HepG2 (cell line): Measurements from ENCODE around the gene FRMD8. TPM values are rescaled to one million over a fixed set of nuclear protein-coding genes. Genes with fewer than 3 reads are reported as not detected.

Experiments
- ATAD3A ChIP-seq: sonication (generic); formaldehyde crosslinking; IDR thresholded peaks from 2 replicates; pipeline ENCODE4 v1.4.0; 2020; ENCODE audit warnings: missing genetic modification reagents
- BRCA1 ChIP-seq: sonication (generic); formaldehyde crosslinking; IDR thresholded peaks from 2 replicates; pipeline ENCODE4 v1.4.0; 2020; ENCODE audit warnings: missing genetic modification reagents
- JDP2 ChIP-seq: sonication (generic); formaldehyde crosslinking; IDR thresholded peaks from 2 replicates; pipeline ENCODE4 v1.8.1; 2022; ENCODE audit warnings: missing genetic modification reagents, borderline replicate concordance
- PHF20 ChIP-seq: sonication (generic); formaldehyde crosslinking; IDR thresholded peaks from 2 replicates; pipeline ENCODE4 v1.5.0; 2020; ENCODE audit warnings: mild to moderate bottlenecking, missing genetic modification reagents
- POLR2AphosphoS5 ChIP-seq: IDR thresholded peaks from 2 replicates; pipeline ENCODE4 v1.6.1; 2012; ENCODE audit warnings: low read depth, low read length
- SALL1 ChIP-seq: sonication (generic); formaldehyde crosslinking; IDR thresholded peaks from 2 replicates; pipeline ENCODE4 v1.8.0; 2022; ENCODE audit warnings: mild to moderate bottlenecking, missing genetic modification reagents
- TEAD3 ChIP-seq: optimal IDR thresholded peaks from 2 replicates; pipeline ENCODE3; 2016; ENCODE audit warnings: borderline replicate concordance
- TGIF2 ChIP-seq: IDR thresholded peaks from 2 replicates; pipeline ENCODE4 v1.6.1; 2016; ENCODE audit warnings: control low read depth, missing compliant biosample characterization
- ZBTB7B ChIP-seq: sonication (generic); formaldehyde crosslinking; IDR thresholded peaks from 2 replicates; pipeline ENCODE4 v1.4.0; 2020; ENCODE audit warnings: missing genetic modification reagents
- ZFP36L2 ChIP-seq: sonication (generic); formaldehyde crosslinking; IDR thresholded peaks from 2 replicates; pipeline ENCODE4 v1.4.0; 2020; ENCODE audit warnings: missing genetic modification reagents
- ZNF274 ChIP-seq: sonication (generic); formaldehyde crosslinking; IDR thresholded peaks from 2 replicates; pipeline ENCODE4 v1.5.1; 2020; ENCODE audit warnings: mild to moderate bottlenecking, missing genetic modification reagents
- ZNF350 ChIP-seq: sonication (generic); formaldehyde crosslinking; IDR thresholded peaks from 2 replicates; pipeline ENCODE4 v1.4.0; 2020; ENCODE audit warnings: mild to moderate bottlenecking, low read depth, missing genetic modification reagents, borderline replicate concordance
- polyA plus RNA-seq, 8 experiments: library from polyadenylated mRNA; depleted of rRNA in 3 of 8; stranded (reverse) in 7 of 8; unstranded in 1 of 8; fragments of >200 nt; fragmentation: Illumina TruSeq in 4 of 8; extraction: Trizol in 4 of 8; gene quantifications; 2 replicates each; pipeline versions ENCODE4 v1.2.1 to v1.2.3, GENCODE V29; 2011 to 2016; ENCODE audit warnings: low read depth in 4 of 8, missing spikeins in 1 of 8, mixed read lengths in 1 of 8; ENCODE audit not compliant: insufficient read depth in 1 of 8
- total RNA-seq, 5 experiments: library from RNA; depleted of rRNA; stranded (reverse); fragments of >200 nt; fragmentation: Illumina TruSeq; extraction: Trizol; gene quantifications; 2 replicates each; pipeline ENCODE4 v1.2.3, GENCODE V29; 2016; ENCODE audit warnings: low read depth in 1 of 5
- TF ChIP-seq, protein P1 (sequence below), 2 experiments: sonication (generic) in 1 of 2; formaldehyde crosslinking in 1 of 2; IDR thresholded peaks; 2 replicates each; pipeline versions ENCODE4 v1.4.0 to v1.6.1; 2016 to 2020; ENCODE audit warnings: borderline replicate concordance in 1 of 2, low read depth in 1 of 2, mild to moderate bottlenecking in 1 of 2, missing genetic modification reagents in 1 of 2
- TF ChIP-seq, protein P2 (sequence below): sonication (generic); formaldehyde crosslinking; IDR thresholded peaks from 2 replicates; pipeline ENCODE4 v1.4.0; 2020; ENCODE audit warnings: missing genetic modification reagents
- TF ChIP-seq, protein P3 (sequence below): sonication (generic); formaldehyde crosslinking; IDR thresholded peaks from 2 replicates; pipeline ENCODE4 v1.4.0; 2020; ENCODE audit warnings: mild to moderate bottlenecking, missing genetic modification reagents

The FRMD8 gene
- total and polyA plus RNA-seq, 2 of the 13 experiments (the other 11 are each of a cell fraction or from before 2014, with no cell fraction given), result 5.8 to 20.6 TPM

DNA sequence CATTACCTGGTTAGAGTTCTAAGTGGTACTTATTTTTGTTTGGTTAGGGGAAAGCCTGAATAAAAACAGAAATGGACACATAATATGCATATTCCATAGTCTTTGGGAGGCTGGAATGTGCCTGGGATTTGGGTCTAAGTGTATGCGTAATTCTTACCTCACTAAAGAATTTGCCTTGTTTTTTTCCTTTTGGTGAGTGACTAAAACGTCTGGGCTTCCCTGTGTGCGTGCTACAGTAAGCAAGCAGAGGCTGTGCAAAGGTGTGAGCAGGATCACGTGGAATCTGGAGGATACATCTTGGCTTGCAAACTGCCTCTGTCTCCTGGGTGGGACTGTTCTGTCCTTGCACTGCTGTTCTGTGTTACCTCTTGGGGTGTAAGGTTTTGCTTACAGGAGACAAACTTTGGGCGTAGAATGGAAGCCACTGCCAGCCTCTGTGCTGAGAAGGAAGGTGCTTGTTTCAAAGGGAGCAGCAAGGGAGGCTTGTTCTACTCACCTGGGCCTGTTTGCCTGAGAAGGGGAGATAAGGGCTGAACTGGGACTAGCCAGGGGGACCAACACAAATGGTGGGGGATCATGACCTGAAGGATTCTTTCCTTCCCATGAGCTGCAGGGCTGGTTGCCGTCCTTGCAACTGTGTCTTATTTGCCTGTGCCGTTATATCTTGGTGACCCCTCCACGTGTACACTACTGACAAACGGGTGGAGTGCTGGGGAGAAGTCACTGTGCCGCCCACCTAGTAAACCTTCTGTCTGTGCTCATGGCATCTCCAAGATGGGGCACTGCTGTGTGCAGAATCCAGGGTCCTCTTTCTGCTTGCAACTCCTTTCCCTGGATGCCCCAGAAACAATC, 40.6 kb downstream of the FRMD8 start (continued):
- TF ChIP-seq, protein P1, sequence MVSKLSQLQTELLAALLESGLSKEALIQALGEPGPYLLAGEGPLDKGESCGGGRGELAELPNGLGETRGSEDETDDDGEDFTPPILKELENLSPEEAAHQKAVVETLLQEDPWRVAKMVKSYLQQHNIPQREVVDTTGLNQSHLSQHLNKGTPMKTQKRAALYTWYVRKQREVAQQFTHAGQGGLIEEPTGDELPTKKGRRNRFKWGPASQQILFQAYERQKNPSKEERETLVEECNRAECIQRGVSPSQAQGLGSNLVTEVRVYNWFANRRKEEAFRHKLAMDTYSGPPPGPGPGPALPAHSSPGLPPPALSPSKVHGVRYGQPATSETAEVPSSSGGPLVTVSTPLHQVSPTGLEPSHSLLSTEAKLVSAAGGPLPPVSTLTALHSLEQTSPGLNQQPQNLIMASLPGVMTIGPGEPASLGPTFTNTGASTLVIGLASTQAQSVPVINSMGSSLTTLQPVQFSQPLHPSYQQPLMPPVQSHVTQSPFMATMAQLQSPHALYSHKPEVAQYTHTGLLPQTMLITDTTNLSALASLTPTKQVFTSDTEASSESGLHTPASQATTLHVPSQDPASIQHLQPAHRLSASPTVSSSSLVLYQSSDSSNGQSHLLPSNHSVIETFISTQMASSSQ (IDR thresholded peaks at IDR 0.05; ENCODE audit: low read depth), result no peak
- TF ChIP-seq, protein P1 (CRISPR knock-in tag; IDR thresholded peaks at IDR 0.05; ENCODE audit: borderline replicate concordance), result 0 out of 2 replicates have a peak, but pooled peaks have one; percentile 19
- TF ChIP-seq, protein P2, sequence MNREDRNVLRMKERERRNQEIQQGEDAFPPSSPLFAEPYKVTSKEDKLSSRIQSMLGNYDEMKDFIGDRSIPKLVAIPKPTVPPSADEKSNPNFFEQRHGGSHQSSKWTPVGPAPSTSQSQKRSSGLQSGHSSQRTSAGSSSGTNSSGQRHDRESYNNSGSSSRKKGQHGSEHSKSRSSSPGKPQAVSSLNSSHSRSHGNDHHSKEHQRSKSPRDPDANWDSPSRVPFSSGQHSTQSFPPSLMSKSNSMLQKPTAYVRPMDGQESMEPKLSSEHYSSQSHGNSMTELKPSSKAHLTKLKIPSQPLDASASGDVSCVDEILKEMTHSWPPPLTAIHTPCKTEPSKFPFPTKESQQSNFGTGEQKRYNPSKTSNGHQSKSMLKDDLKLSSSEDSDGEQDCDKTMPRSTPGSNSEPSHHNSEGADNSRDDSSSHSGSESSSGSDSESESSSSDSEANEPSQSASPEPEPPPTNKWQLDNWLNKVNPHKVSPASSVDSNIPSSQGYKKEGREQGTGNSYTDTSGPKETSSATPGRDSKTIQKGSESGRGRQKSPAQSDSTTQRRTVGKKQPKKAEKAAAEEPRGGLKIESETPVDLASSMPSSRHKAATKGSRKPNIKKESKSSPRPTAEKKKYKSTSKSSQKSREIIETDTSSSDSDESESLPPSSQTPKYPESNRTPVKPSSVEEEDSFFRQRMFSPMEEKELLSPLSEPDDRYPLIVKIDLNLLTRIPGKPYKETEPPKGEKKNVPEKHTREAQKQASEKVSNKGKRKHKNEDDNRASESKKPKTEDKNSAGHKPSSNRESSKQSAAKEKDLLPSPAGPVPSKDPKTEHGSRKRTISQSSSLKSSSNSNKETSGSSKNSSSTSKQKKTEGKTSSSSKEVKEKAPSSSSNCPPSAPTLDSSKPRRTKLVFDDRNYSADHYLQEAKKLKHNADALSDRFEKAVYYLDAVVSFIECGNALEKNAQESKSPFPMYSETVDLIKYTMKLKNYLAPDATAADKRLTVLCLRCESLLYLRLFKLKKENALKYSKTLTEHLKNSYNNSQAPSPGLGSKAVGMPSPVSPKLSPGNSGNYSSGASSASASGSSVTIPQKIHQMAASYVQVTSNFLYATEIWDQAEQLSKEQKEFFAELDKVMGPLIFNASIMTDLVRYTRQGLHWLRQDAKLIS (CRISPR knock-in tag), result 0 out of 2 replicates have a peak, but pooled peaks have one; percentile 89
- no peak for TF ChIP-seq PHF20 (CRISPR knock-in tag)
- peak; percentile 11; the same call in 1 of the 2 replicates for TF ChIP-seq POLR2AphosphoS5
- TF ChIP-seq SALL1, result peak; percentile 50
- TF ChIP-seq TGIF2 (CRISPR knock-in tag), result peak; percentile 46; the same call in 1 of the 2 replicates
- TF ChIP-seq ZBTB7B (CRISPR knock-in tag), result peak; percentile 8; the same call in 1 of the 2 replicates
- peak; percentile 4 for TF ChIP-seq TEAD3 (CRISPR knock-in tag)
- no peak for TF ChIP-seq BRCA1
- TF ChIP-seq, protein P3, sequence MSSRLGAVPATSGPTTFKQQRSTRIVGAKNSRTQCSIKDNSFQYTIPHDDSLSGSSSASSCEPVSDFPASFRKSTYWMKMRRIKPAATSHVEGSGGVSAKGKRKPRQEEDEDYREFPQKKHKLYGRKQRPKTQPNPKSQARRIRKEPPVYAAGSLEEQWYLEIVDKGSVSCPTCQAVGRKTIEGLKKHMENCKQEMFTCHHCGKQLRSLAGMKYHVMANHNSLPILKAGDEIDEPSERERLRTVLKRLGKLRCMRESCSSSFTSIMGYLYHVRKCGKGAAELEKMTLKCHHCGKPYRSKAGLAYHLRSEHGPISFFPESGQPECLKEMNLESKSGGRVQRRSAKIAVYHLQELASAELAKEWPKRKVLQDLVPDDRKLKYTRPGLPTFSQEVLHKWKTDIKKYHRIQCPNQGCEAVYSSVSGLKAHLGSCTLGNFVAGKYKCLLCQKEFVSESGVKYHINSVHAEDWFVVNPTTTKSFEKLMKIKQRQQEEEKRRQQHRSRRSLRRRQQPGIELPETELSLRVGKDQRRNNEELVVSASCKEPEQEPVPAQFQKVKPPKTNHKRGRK (CRISPR knock-in tag), result no peak
- TF ChIP-seq JDP2 (CRISPR knock-in tag), result no peak
- TF ChIP-seq ATAD3A (CRISPR knock-in tag), result no peak
- no peak for TF ChIP-seq ZFP36L2 (CRISPR knock-in tag)
- 0 out of 2 replicates have a peak, but pooled peaks have one; percentile 15 for TF ChIP-seq ZNF350 (CRISPR knock-in tag)
- TF ChIP-seq ZNF274, result no peak
